ENCODE measurements around the gene HHIP.

DNA sequence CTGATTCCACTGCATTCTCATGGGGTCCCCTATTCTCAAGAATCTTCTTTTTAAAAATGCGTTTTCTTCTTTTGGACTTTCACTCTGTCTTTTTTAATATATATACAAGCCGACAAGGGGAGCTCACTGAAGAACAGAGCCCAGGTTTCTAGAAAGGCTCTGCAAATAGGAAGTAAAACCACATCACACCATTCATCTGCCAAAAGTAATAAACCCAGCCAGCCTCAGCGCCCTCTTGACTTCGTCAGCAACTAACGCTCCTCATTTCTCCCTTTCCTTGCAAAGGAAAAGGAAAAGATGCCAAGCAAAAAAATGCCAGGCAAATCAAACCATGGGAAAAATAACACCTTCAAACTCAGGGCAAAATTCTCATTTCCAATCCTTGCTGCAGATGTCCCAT is 136.4 kb downstream of the HHIP start:
- TF ChIP-seq, protein P1, sequence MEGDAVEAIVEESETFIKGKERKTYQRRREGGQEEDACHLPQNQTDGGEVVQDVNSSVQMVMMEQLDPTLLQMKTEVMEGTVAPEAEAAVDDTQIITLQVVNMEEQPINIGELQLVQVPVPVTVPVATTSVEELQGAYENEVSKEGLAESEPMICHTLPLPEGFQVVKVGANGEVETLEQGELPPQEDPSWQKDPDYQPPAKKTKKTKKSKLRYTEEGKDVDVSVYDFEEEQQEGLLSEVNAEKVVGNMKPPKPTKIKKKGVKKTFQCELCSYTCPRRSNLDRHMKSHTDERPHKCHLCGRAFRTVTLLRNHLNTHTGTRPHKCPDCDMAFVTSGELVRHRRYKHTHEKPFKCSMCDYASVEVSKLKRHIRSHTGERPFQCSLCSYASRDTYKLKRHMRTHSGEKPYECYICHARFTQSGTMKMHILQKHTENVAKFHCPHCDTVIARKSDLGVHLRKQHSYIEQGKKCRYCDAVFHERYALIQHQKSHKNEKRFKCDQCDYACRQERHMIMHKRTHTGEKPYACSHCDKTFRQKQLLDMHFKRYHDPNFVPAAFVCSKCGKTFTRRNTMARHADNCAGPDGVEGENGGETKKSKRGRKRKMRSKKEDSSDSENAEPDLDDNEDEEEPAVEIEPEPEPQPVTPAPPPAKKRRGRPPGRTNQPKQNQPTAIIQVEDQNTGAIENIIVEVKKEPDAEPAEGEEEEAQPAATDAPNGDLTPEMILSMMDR (IDR thresholded peaks at IDR 0.05): no peak
- TF ChIP-seq POLR2A (IDR thresholded peaks at IDR 0.05) (no peak), POLR2AphosphoS5 (IDR thresholded peaks at IDR 0.05; ENCODE audit: insufficient read depth in 1 of 2, low read depth in 1 of 2) (no peak)
